NCI-H1417 treated with DMSO at 0.1 percent for 48 hours (cell line): ENCODE data around the gene SPOP.
"Not testable (repeated sequence)": the region's sequence is repeated elsewhere in the genome, so short reads cannot be mapped to it uniquely, and the experiment has no call there.

ENCODE experiments used
- DNase-seq: peaks from one replicate; lab custom pipeline; 2025; lab: John Stamatoyannopoulos, UW

Gene SPOP

GRCh38 chr17:49695698-49696232 lies 17.9 kb upstream of the SPOP start:
- DNase-seq = no peak

DNA sequence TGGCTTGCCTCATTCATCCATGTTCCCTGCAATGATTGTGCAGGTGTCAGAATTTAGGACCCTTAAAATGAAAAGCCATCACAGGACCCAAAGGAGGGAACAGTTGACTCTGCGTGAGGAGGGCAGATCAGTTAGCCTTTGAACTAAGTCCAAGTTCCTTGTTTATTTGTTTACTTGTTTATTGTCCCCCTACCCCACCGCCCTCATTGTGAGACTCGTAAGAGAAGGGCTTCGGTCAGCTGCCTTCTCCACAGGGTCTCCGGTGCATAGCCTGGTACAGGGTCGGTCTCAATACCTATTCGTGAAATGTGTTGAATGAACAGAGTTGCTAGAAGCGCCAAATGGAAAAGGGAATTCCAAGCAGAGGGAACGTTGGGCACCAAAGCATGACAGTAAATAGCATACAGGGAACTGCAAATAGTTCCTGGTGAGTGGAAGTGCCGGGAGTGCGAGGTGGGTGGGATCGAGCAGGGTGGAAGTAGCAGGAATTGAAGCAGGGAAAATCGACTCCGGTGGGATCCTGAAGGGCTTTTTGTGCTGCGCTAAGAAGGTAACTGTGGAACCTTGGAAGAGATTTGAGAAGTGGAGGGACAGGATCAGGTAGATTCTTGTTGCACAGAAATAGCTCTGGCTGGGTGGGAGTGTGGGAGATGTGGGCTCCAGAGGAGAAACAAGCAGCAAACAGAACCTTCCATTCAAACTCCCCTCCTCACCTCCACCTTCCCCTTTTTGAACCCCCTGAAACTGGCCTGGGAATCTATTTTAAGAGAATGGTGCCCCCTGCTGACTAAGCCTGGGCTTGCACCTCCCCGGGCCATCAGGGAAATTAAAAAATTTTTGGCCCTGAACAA lies 17.2 kb upstream of the SPOP start:
- DNase-seq = no peak

GRCh38 chr17:49692751-49693150 lies 14.9 kb upstream of the SPOP start:
- no peak for DNase-seq

DNA sequence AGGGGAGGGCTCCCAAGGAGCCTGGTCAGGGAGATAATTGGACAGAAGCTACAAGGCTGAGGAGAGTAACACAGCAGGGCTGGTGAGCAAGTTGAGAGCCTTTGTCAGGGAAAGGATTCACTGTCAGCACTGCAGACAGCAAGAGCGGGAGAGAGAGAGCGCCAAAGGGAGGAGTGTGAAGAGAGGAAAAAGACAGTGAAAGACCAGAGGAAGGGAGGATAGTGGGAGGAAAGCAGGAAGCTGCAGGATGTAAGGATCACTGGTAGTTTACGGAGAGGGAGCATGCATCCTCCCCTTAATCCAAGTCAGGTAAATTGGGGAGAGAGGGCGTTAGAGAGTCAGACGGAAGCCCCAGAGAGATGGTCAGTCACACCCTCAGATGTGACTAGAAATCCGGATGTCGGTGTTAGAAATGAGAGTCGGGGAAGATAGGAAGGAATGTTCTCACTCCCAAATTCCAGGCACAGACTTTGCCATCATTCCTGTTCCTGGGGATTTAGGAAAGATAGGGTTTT lies 13.8 kb upstream of the SPOP start:
- DNase-seq = no peak

DNA sequence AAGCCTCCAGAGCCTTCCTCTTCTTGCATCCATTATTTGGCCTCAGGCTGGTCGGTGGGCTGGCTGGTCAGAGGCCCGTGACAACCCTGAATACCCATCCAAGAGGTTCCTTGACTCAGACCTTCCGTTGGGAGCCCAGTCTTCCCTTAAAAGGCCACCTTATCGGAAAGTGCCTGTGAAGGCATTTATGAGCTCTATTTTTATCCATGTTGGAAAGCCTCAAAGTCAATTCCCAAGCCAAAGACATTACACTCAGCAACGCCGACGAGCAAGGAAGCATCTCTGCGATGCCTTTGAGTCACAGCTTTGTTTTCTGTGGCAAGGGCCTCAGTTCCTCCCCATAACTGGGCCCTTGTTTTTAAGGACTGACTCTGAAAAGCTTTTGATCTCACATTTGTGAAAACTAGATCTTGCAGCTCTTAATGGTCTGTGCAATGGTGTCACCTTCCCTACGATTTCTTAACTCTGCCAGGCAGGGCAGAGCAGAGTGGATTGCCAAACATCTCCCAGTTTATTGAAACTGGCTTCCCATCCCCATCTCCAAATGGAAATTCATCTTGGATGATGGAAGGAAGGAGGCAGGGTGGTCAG lies 13.3 kb upstream of the SPOP start:
- DNase-seq = no peak

- no peak for DNase-seq
Measured at GRCh38 chr17:49690256-49690655, 12.4 kb upstream of the SPOP start.

DNA sequence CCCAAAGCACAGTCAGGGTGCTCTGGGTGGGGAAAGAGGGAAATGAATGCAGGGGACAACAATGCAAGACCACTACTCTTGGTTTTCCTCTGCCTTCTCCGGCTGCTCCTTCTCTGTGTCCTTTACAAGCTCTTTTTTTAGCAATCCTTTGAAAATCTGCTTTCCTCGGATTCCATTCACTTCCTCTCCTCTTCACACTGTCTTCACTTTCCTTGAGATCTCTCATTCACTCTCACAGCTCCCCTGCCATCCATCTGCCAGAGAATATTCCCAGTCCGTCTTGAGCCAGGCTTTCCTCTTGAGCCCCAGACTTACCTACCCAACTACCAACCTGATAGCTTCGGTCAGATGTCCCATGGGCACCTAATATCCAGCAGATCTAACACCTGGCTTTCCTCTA lies 11.0 kb upstream of the SPOP start:
- DNase-seq = no peak

- DNase-seq = no peak
Measured at GRCh38 chr17:49687878-49688491, 10.1 kb upstream of the SPOP start.

GRCh38 chr17:49681106-49681979 lies 3.4 kb upstream of the SPOP start:
- no peak for DNase-seq

DNA sequence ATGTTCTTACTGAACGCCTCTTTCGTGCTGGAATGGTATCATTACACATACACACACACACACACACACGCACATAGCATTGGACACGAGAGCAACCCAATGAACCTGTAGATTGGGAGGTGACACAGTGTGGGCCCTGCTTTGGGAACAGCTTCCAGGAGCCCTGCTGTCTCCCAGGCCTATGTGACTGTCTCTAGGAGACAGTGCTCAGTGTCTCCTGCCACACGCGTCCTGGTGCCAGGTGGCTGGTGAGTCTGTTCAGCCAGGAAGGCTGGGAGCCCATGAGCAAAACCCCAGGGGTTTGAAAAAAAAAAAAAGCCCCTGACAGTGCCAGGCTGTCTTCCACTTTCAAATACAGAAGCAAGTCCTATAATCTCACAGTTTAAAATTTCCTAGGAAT lies 2.4 kb upstream of the SPOP start:
- no peak for DNase-seq

DNA sequence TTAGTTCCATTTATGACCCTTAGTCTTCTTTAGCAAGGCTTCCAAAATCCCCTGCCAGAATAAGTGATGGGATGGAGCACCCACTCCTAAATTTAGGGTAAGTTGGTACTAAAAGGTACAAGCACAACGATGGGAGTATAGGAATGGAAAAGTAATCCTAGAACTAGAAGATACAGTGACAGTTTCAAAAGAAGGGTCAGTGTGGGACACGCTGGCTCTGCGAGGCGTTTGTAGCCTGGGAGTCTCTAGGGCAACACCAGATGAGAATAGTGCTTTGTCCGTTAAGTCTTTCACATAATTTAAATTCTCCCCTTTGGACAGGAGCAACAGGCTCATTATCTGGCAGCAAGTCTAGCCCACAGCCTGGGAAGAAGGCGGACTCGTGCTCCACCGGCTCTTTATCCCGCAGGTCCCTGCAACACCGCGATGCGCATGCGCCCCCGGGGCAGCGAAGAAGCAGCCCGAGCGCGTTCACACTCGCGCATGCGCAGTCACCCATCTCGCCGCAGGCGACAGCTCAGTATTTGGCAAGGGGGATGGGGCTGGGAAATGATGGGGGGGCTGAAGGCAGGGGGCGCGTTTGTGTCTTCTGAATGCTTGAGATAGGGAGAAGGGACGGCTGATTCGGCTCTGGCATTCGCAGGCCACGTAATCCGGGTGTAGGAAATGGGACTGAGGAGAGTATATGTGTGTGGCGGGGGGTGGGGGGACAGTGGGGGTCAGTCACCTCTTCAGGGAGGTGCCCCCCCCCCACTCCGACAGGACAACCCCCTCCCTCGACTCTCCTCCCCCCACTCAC lies 564 bp downstream of the SPOP start:
- peak; percentile 47 for DNase-seq

- DNase-seq = no peak
Measured at GRCh38 chr17:49676276-49676868, 1.5 kb downstream of the SPOP start.

DNA sequence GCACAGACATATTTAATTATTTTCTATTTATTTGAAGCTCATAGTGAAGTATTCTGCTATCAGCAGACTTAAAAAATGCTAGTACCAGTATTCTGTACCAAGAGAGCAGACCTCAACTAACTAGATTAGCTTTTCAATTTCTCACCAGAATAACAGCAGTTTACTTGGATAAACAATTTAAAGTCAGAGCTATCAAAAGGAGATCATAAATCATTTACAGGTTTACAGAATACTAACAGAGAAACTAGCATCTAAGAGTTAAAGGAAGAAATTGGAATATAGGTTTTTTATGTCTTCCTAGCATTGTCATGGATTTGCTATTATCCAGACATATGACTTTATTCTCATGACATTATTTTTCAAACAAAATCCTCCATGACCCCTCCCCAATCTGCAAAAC lies 3.4 kb downstream of the SPOP start:
- no peak for DNase-seq

DNA sequence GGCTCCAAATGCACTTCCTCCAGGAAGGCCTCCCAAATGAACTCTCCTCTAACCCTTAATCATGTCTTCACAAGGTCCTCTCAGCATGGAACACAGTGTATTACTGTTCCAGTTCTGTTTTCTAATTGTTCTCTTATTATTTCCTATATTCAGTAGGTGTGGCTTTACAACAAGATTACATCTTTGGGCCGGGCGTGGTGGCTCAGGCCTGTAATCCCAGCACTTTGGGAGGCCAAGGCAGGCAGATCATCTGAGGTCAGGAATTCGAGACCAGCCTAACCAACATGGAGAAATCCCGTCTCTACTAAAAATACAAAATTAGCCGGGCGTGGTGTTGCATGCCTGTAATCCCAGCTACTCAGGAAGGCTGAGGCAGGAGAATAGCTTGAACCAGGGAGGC lies 4.2 kb downstream of the SPOP start:
- not testable (repeated sequence) for DNase-seq

DNA sequence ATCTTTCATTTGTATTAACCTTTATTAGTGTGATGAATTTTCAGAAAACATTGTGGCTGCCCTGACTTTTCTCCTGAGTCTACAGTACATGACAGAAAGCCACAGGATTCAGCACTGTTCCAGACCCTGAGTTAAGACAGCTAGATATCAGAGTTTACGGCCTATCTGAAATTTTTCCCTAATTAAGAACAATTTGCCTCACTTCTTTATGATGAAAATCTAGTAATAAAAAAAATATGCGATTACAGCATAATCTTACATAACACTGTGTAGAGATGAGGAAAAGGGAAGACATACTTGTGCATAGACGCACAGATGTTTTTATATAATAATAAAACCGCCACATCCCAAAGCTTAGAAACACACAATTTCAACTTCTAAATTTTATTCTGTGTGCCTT lies 7.3 kb downstream of the SPOP start:
- DNase-seq = no peak

GRCh38 chr17:49670002-49670401 lies 7.9 kb downstream of the SPOP start:
- DNase-seq = no peak

DNA sequence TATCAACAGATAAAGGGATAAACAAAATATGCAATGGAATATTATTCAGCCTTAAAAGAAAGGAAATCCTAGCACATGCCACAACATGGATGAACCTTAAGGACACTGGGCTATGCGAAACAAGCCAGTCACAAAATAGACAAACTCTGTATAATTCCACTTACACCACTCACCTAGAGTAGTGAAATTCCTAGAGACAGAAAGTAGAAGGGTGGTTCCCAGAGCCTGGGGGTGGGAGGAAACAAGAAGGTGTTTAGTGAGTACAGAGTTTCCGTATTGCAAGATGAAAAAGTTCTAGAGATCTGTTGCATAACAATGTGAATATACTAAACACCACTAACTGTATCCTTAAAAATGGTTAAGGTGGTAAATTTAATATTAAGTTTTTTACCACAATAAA lies 10.0 kb downstream of the SPOP start:
- DNase-seq = no peak

- DNase-seq = no peak
Measured at GRCh38 chr17:49664706-49665211, 13.1 kb downstream of the SPOP start.

GRCh38 chr17:49659661-49660382 lies 18.1 kb downstream of the SPOP start:
- no peak for DNase-seq

DNA sequence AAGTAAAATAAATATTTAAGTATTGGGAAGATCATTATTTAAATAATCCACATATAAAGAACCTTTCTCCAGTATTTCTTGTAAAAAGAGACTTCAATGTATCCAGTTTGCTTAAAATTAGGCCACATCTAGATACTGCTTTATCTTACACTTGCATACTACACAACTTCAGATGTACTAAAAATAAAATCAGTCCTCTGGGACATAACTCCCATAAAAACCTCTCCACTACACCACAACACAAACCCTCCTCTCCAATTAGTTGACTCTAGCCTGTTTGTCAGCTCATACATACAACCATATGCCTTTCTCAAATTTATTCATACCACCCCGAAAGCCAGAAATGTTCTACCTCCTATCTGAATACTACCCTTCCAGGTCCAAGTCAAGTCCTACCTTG lies 21.6 kb downstream of the SPOP start:
- no peak for DNase-seq
